Thoracic aorta (tissue), 2 donors: ENCODE data around the gene RFXANK. TPM values are rescaled to one million over a fixed set of nuclear protein-coding genes. Genes with fewer than 3 reads are reported as not detected.

Experiments used
- ATAC-seq: fragments of 150-250 bp; one replicate; pipeline ENCODE4 v1.8.0; 2017; ENCODE audit warnings: low read depth; ENCODE audit not compliant: insufficient number of reproducible peaks, low FRiP score
- DNase-seq: peaks from one replicate; pipeline ENCODE4 v3.0.0-alpha.2; 2020; ENCODE audit warnings: low spot score
- H3K27ac ChIP-seq, 2 donors: fragments of 200-600 bp; sonication (generic); 1 replicate in 1 of 2; 2 replicates in 1 of 2; pipeline ENCODE4 v1.5.1; 2016; ENCODE audit warnings: mild to moderate bottlenecking in 2 of 2, moderate library complexity in 2 of 2
- H3K27me3 ChIP-seq: fragments of 200-600 bp; sonication (generic); replicated peaks from 2 replicates; pipeline ENCODE4 v1.6.0; 2016; ENCODE audit warnings: mild to moderate bottlenecking; ENCODE audit not compliant: insufficient read depth
- H3K36me3 ChIP-seq: fragments of 200-600 bp; sonication (generic); one replicate; pipeline ENCODE4 v1.5.1; 2016
- H3K4me1 ChIP-seq, 2 donors: fragments of 200-600 bp; sonication (generic); 1 replicate in 1 of 2; 2 replicates in 1 of 2; pipeline versions ENCODE4 v1.5.1 to v1.6.0; 2016; ENCODE audit warnings: low read depth in 2 of 2, mild to moderate bottlenecking in 1 of 2; ENCODE audit not compliant: control insufficient read depth in 1 of 2
- H3K4me3 ChIP-seq: fragments of 200-600 bp; sonication (generic); 2 replicates; pipeline ENCODE4 v1.5.1; 2016; ENCODE audit warnings: mild to moderate bottlenecking
- H3K9me3 ChIP-seq: fragments of 200-600 bp; sonication (generic); 2 replicates; pipeline ENCODE4 v1.5.1; 2016
- total RNA-seq, 2 donors: library from RNA; depleted of rRNA; stranded (reverse); fragments of >200 nt; gene quantifications; one replicate each; pipeline versions ENCODE4 v1.1.0 to v1.2.3, GENCODE V29; 2016
- TF ChIP-seq, protein P1 (sequence below): fragments of 200-600 bp; sonication (generic); IDR thresholded peaks from one replicate; pipeline ENCODE4 v1.5.1; 2019; ENCODE audit warnings: antibody characterized with exemption

The RFXANK gene
- total RNA-seq, 2 donors from 2014 or later, result 17.6 to 23.2 TPM

DNA sequence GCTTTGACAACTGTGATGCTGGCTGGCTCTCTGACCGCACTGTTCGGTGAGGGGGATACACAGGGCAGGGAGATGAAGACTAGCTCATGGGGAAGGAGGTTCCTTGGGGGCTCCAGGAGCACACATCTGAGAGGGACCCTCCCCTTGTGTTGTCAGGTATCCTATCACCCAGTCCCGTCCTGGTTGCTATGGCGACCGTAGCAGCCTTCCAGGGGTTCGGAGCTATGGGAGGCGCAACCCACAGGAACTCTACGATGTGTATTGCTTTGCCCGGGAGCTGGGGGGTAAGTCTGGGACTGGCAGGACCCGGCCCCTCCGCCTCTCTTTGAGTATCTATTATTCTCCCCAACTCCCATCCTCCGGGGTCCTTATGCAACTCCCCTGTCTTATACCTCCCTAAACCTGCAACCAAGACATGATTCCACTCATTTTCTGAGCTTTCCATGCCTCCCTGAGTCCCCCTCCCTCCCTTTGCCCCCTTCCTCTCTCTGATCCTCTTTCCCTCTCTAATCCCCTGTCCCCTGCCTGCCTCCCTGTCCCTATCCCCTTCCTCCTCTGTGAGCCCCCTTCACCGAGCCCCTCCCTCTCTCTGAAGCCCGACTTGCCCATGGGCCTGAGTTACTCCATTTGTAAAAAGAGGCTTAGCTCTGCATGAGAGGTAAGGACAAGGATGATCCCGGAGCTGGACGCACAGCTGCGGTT lies 32.2 kb downstream of the RFXANK start:
- H3K27me3 ChIP-seq, result no peaks in the 10 kb centered on the region
- TF ChIP-seq, protein P1, sequence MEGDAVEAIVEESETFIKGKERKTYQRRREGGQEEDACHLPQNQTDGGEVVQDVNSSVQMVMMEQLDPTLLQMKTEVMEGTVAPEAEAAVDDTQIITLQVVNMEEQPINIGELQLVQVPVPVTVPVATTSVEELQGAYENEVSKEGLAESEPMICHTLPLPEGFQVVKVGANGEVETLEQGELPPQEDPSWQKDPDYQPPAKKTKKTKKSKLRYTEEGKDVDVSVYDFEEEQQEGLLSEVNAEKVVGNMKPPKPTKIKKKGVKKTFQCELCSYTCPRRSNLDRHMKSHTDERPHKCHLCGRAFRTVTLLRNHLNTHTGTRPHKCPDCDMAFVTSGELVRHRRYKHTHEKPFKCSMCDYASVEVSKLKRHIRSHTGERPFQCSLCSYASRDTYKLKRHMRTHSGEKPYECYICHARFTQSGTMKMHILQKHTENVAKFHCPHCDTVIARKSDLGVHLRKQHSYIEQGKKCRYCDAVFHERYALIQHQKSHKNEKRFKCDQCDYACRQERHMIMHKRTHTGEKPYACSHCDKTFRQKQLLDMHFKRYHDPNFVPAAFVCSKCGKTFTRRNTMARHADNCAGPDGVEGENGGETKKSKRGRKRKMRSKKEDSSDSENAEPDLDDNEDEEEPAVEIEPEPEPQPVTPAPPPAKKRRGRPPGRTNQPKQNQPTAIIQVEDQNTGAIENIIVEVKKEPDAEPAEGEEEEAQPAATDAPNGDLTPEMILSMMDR, result no peak
- no peaks in the 10 kb centered on the region for H3K9me3 ChIP-seq
- H3K4me3 ChIP-seq, result peak overlapping the region; percentile 69
- peaks cover 0 to 7% of the 10 kb centered on the region in 2 donors for H3K4me1 ChIP-seq
- H3K27ac ChIP-seq, result no peak overlapping the region
- ATAC-seq (no peak), DNase-seq (no peak)
- no peaks in the 10 kb centered on the region for H3K36me3 ChIP-seq

DNA sequence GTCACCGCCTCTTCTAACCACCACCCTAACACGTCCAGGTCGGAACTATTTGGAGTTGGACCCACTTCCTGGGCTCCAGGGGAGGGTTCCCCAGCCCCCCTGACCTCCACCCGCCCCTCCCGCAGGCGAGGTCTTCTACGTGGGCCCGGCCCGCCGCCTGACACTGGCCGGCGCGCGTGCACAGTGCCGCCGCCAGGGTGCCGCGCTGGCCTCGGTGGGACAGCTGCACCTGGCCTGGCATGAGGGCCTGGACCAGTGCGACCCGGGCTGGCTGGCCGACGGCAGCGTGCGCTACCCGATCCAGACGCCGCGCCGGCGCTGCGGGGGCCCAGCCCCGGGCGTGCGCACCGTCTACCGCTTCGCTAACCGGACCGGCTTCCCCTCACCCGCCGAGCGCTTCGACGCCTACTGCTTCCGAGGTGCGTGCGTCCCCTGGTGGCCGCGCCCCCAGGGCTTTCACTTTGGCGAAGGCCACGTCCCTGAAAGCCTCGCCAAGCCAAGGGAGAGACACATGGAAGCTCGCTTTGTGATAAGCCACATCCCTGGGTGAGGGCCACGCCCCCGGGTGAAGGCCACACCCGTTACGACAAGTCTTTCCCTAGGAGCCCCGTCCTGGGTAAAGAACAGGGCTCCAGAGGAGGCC lies 32.9 kb downstream of the RFXANK start:
- H3K4me3 ChIP-seq, result peak overlapping the region; percentile 69
- no peaks in the 10 kb centered on the region for H3K27me3 ChIP-seq
- H3K27ac ChIP-seq, result no peak overlapping the region
- DNase-seq (no peak), ATAC-seq (no peak)
- H3K9me3 ChIP-seq, result no peaks in the 10 kb centered on the region
- TF ChIP-seq, protein P1, result peak; percentile 37
- peaks cover 0 to 7% of the 10 kb centered on the region in 2 donors for H3K4me1 ChIP-seq
- no peaks in the 10 kb centered on the region for H3K36me3 ChIP-seq

DNA sequence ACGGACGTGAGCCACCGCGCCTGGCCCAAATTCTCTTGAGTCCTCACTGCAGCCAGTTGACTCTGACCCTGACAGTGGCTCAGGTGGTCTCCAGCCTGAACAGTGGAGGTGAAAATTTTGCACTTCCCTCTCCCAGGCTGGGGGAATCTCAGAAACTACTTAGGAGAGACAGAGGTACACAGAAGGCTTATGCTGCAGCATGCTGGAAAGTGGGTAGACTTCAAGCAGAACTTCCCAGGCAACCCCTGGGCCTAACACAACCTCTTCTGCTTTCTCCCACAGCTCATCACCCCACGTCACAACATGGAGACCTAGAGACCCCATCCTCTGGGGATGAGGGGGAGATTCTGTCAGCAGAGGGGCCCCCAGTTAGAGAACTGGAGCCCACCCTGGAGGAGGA lies 34.1 kb downstream of the RFXANK start:
- DNase-seq (no peak), ATAC-seq (no peak)
- Histone ChIP-seq H3K27ac (no peak overlapping the region), H3K4me3 (no peak overlapping the region), H3K4me1 (peaks cover 0 to 7% of the 10 kb centered on the region in 2 donors), H3K36me3 (no peaks in the 10 kb centered on the region), H3K27me3 (no peaks in the 10 kb centered on the region), H3K9me3 (no peaks in the 10 kb centered on the region)
- TF ChIP-seq, protein P1, result no peak

DNA sequence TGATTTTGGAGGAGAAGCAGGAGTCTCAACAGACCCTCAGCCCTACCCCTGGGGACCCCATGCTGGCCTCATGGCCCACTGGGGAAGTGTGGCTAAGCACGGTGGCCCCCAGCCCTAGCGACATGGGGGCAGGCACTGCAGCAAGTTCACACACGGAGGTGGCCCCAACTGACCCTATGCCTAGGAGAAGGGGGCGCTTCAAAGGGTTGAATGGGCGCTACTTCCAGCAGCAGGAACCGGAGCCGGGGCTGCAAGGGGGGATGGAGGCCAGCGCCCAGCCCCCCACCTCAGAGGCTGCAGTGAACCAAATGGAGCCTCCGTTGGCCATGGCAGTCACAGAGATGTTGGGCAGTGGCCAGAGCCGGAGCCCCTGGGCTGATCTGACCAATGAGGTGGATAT lies 34.6 kb downstream of the RFXANK start:
- Histone ChIP-seq H3K36me3 (no peaks in the 10 kb centered on the region), H3K27me3 (no peaks in the 10 kb centered on the region)

DNA sequence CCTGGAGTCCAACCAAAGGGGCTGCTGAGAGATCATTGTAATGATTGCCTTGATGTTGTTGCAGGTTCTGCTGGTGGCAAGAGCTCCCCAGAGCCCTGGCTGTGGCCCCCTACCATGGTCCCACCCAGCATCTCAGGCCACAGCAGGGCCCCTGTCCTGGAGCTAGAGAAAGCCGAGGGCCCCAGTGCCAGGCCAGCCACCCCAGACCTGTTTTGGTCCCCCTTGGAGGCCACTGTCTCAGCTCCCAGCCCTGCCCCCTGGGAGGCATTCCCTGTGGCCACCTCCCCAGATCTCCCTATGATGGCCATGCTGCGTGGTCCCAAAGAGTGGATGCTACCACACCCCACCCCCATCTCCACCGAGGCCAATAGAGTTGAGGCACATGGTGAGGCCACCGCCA lies 35.2 kb downstream of the RFXANK start:
- TF ChIP-seq, protein P1, result no peak
- no peaks in the 10 kb centered on the region for H3K27me3 ChIP-seq
- no peak overlapping the region for H3K4me3 ChIP-seq
- ATAC-seq (no peak), DNase-seq (no peak)
- H3K9me3 ChIP-seq, result no peaks in the 10 kb centered on the region
- H3K27ac ChIP-seq, result no peak overlapping the region
- no peaks in the 10 kb centered on the region for H3K36me3 ChIP-seq
- peaks cover 0 to 7% of the 10 kb centered on the region in 2 donors for H3K4me1 ChIP-seq

More for the DNA sequence above, 34.6 kb downstream of the RFXANK start:
- TF ChIP-seq, protein P1, result no peak
- H3K4me3 ChIP-seq, result no peak overlapping the region
- no peaks in the 10 kb centered on the region for H3K9me3 ChIP-seq
- DNase-seq (no peak), ATAC-seq (no peak)
- peaks cover 0 to 7% of the 10 kb centered on the region in 2 donors for H3K4me1 ChIP-seq
- H3K27ac ChIP-seq, result no peak overlapping the region
